ENCODE data around the gene TMC4. TPM values are rescaled to one million over a fixed set of nuclear protein-coding genes. Genes with fewer than 3 reads are reported as not detected.

Gene TMC4
- total and polyA plus RNA-seq, 2 donors from 2014 or later = 64.6 to 98.9 TPM

DNA sequence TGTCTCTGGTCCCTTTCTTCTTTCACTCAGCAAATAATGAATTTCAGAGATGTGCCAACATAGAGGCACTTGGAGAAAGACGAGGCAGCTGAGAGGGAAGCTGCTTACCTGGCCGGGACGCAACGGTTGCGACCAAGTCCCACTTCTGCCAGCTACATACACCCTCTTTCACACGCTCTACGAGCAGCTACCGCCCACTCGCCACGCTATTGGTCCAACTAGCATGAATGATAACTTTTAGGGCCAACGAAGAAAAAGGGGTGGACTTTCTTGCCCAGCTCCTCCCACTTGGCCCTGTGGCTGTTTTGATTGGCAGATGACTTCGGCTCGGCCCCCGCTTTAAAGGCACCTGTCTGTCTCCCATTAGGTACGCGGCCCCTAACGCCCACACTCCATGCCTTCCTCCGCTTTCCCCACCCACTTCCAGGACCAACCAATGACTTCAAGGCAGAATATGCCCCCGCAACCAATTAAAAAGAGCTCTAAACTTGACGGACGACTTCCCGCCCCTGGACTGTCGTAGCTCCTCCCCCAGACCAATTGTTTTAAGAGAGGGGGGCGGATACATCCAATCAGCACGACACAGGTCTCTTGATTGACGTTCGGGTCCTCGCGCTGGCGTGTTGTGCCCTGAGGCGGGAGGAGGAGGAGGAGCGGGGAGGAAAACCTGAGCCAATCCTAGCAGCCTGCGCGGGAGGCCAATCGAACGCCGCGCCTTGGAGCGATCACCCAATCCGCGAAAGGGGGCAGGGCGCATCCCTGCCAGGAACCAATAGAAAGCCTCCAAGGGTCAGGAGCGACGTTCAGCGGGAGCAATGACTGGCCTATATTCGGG is 35.9 kb downstream of the TMC4 start:
- Histone ChIP-seq H3K36me3 (ENCODE audit: control insufficient read depth in 2 of 3, insufficient read depth in 3 of 3, low read length in 3 of 3) (peaks cover 0 to 5% (median 0%) of the 10 kb centered on the region in 3 donors), H3K27ac (ENCODE audit: low read depth in 2 of 2, low read length in 2 of 2) (peak overlapping the region; percentile 84 to 88), H3K27me3 (ENCODE audit: control insufficient read depth, insufficient read depth, low read length) (no peaks in the 10 kb centered on the region), H3K4me3 (ENCODE audit: low read length in 3 of 3) (peak overlapping the region; percentile 80 to 96 (median 87)), H3K4me1 (ENCODE audit: control insufficient read depth in 2 of 3, insufficient read depth in 2 of 3, low read depth in 1 of 3, low read length in 3 of 3) (peaks cover 0 to 30% (median 0%) of the 10 kb centered on the region in 3 donors), H3K9ac (ENCODE audit: low read length in 3 of 3) (peak overlapping the region; percentile 54 to 63 (median 57)), H3K9me3 (ENCODE audit: control insufficient read depth in 2 of 3, insufficient read depth in 1 of 3, low read length in 3 of 3) (no peaks in the 10 kb centered on the region)
- TF ChIP-seq, protein P1, sequence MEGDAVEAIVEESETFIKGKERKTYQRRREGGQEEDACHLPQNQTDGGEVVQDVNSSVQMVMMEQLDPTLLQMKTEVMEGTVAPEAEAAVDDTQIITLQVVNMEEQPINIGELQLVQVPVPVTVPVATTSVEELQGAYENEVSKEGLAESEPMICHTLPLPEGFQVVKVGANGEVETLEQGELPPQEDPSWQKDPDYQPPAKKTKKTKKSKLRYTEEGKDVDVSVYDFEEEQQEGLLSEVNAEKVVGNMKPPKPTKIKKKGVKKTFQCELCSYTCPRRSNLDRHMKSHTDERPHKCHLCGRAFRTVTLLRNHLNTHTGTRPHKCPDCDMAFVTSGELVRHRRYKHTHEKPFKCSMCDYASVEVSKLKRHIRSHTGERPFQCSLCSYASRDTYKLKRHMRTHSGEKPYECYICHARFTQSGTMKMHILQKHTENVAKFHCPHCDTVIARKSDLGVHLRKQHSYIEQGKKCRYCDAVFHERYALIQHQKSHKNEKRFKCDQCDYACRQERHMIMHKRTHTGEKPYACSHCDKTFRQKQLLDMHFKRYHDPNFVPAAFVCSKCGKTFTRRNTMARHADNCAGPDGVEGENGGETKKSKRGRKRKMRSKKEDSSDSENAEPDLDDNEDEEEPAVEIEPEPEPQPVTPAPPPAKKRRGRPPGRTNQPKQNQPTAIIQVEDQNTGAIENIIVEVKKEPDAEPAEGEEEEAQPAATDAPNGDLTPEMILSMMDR (IDR thresholded peaks at IDR 0.05; ENCODE audit: borderline replicate concordance, extremely low read depth, insufficient read depth) = no peak
- FAIRE-seq (peak; percentile 100), DNase-seq (peak; percentile 100)
- intact Hi-C loops (cut with DNase I) = no loop called here

DNA sequence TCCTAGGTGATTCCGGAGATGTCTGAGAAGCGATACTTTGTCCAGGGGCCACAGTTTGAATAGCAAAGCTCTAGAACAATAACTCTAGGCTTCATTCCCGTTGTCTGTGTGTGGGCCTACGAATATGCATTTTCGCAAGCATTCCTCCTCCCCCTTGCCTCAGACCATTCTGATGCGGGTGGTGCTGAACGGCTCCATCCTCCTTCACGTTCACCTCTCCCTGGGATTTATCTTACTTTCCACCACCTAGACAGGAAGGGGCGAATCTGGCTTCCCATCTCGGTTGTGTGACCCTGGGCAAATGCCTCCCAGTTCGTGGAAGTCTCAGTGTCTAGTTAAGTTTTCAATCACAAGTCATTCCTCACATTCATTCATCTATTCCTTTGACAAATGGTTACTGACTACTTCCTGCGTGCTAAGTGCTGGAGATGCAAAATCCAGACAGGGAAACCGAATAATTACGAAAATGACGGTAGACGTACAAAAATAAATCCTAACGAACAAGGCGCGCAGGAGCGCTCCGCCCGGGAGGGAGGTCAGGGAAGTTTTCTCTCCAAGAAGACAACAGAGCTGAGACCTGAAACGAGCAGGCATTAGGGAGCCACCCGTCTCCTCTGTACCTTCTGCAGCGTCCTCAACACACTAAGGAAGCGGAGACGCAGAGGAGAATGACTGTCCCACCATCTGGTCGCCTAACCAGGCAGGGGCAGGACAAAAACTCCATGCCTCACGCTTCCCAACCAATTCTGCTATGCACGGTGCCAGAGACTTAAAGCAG is 36.7 kb downstream of the TMC4 start:
- FAIRE-seq (no peak), DNase-seq (peak in 3 of 5 donors; percentile 32 to 65 (median 55))
- TF ChIP-seq, protein P1 (IDR thresholded peaks at IDR 0.05; ENCODE audit: borderline replicate concordance, extremely low read depth, insufficient read depth) = no peak
- Histone ChIP-seq H3K4me3 (ENCODE audit: low read length in 3 of 3) (peak overlapping the region; percentile 80 to 96 (median 87)), H3K27me3 (ENCODE audit: control insufficient read depth, insufficient read depth, low read length) (no peaks in the 10 kb centered on the region), H3K4me1 (ENCODE audit: control insufficient read depth in 2 of 3, insufficient read depth in 2 of 3, low read depth in 1 of 3, low read length in 3 of 3) (peaks cover 0 to 27% (median 0%) of the 10 kb centered on the region in 3 donors), H3K36me3 (ENCODE audit: control insufficient read depth in 2 of 3, insufficient read depth in 3 of 3, low read length in 3 of 3) (peaks cover 0 to 5% (median 0%) of the 10 kb centered on the region in 3 donors), H3K9ac (ENCODE audit: low read length in 3 of 3) (peak overlapping the region; percentile 54 to 63 (median 57)), H3K9me3 (ENCODE audit: control insufficient read depth in 2 of 3, insufficient read depth in 1 of 3, low read length in 3 of 3) (no peaks in the 10 kb centered on the region), H3K27ac (ENCODE audit: low read depth in 2 of 2, low read length in 2 of 2) (peak overlapping the region in 1 of 2 donors; percentile 12)
- intact Hi-C loops (cut with DNase I) = no loop called here

DNA sequence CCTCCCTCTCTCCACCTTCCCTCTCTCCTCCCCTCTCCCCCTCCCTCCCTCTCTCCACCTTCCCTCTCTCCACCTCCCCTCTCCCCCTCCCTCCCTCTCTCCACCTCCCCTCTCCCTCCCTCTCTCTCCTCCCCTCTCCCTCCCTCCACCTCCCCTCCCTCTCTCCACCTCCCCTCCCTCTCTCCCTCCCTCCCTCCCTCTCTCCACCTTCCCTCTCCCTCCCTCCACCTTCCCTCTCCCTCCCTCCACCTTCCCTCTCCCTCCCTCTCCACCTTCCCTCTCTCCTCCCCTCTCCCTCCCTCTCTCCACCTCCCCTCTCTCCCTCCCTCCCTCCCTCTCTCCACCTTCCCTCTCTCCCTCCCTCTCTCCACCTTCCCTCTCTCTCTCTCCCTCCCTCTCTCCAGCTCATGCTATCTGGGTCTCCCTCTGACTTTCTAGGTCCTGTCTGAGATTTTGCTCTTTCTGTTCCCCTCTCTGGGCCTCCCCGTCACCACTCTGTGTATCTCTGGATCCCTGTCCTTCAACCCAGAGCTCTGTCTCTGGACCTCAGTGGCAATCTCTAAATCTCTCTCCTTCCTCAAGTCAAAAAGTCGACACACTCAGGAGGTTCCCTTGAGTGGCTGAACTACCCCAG is 38.9 kb downstream of the TMC4 start:
- TF ChIP-seq, protein P1 (IDR thresholded peaks at IDR 0.05; ENCODE audit: borderline replicate concordance, extremely low read depth, insufficient read depth) = no peak
- Histone ChIP-seq H3K4me3 (ENCODE audit: low read length in 3 of 3) (no peak overlapping the region), H3K9me3 (ENCODE audit: control insufficient read depth in 2 of 3, insufficient read depth in 1 of 3, low read length in 3 of 3) (no peaks in the 10 kb centered on the region), H3K9ac (ENCODE audit: low read length in 3 of 3) (no peak overlapping the region), H3K27me3 (ENCODE audit: control insufficient read depth, insufficient read depth, low read length) (no peaks in the 10 kb centered on the region), H3K36me3 (ENCODE audit: control insufficient read depth in 2 of 3, insufficient read depth in 3 of 3, low read length in 3 of 3) (peaks cover 0 to 7% (median 6%) of the 10 kb centered on the region in 3 donors), H3K27ac (ENCODE audit: low read depth in 2 of 2, low read length in 2 of 2) (no peak overlapping the region), H3K4me1 (ENCODE audit: control insufficient read depth in 2 of 3, insufficient read depth in 2 of 3, low read depth in 1 of 3, low read length in 3 of 3) (peaks cover 0 to 14% (median 0%) of the 10 kb centered on the region in 3 donors)
- intact Hi-C loops (cut with DNase I) = no loop called here
- DNase-seq = no peak
- FAIRE-seq = no peak
